ENCODE data around the gene IQGAP2.
"Not testable (repeated sequence)": the region's sequence is repeated elsewhere in the genome, so short reads cannot be mapped to it uniquely, and the experiment has no call there.

IQGAP2 gene

GRCh38 chr5:76669245-76669644 is 266.2 kb downstream of the IQGAP2 start:
- DNase-seq: no peak

- DNase-seq: no peak
Measured at GRCh38 chr5:76670508-76670907, 267.4 kb downstream of the IQGAP2 start.

- DNase-seq: no peak
Measured at GRCh38 chr5:76672242-76672641, 269.2 kb downstream of the IQGAP2 start.

GRCh38 chr5:76673125-76673524 is 270.0 kb downstream of the IQGAP2 start:
- DNase-seq: no peak

GRCh38 chr5:76674330-76675066 is 271.4 kb downstream of the IQGAP2 start:
- DNase-seq: no peak

GRCh38 chr5:76675364-76675763 is 272.3 kb downstream of the IQGAP2 start:
- no peak for DNase-seq

- no peak for DNase-seq
Measured at GRCh38 chr5:76677849-76678472, 274.9 kb downstream of the IQGAP2 start.

- DNase-seq: no peak
Measured at GRCh38 chr5:76679231-76679630, 276.1 kb downstream of the IQGAP2 start.

- DNase-seq: not testable (repeated sequence)
Measured at GRCh38 chr5:76680826-76681225, 277.7 kb downstream of the IQGAP2 start.

GRCh38 chr5:76681287-76681686 is 278.2 kb downstream of the IQGAP2 start:
- no peak for DNase-seq

GRCh38 chr5:76682387-76682786 is 279.3 kb downstream of the IQGAP2 start:
- no peak for DNase-seq

- no peak for DNase-seq
Measured at GRCh38 chr5:76683816-76684731, 281.0 kb downstream of the IQGAP2 start.

GRCh38 chr5:76684756-76685519 is 281.9 kb downstream of the IQGAP2 start:
- DNase-seq: no peak

GRCh38 chr5:76685704-76686103 is 282.6 kb downstream of the IQGAP2 start:
- DNase-seq: no peak

GRCh38 chr5:76688212-76688611 is 285.1 kb downstream of the IQGAP2 start:
- no peak for DNase-seq

- DNase-seq: no peak
Measured at GRCh38 chr5:76688836-76689235, 285.8 kb downstream of the IQGAP2 start.

GRCh38 chr5:76689321-76690036 is 286.4 kb downstream of the IQGAP2 start:
- DNase-seq: no peak

GRCh38 chr5:76690037-76690679 is 287.1 kb downstream of the IQGAP2 start:
- no peak for DNase-seq

- no peak for DNase-seq
Measured at GRCh38 chr5:76690704-76691466, 287.8 kb downstream of the IQGAP2 start.

GRCh38 chr5:76691467-76692273 is 288.6 kb downstream of the IQGAP2 start:
- peak; percentile 61 for DNase-seq

Measured in activated CD4-positive, alpha-beta T cell treated with anti-CD3 and anti-CD28 coated beads, Interleukin-2, Interleukin-6, amounts not matched to agents 100 ng/mL and 50 ng/mL, durations not matched to agents 16 hours and 8 hours (primary cell).